IPS-18a (cell line): Measurements from ENCODE around the gene TBL3.
A peak's percentile ranks its signal among the peaks of the same experiment; 100 is the strongest.
"Not testable (repeated sequence)": the region's sequence is repeated elsewhere in the genome, so short reads cannot be mapped to it uniquely, and the experiment has no call there.

Experiments used
- H3K27ac ChIP-seq: one replicate; pipeline ENCODE4 v1.5.1; 2013; ENCODE audit warnings: low read length
- H3K27me3 ChIP-seq: one replicate; pipeline ENCODE4 v1.6.1; 2013; ENCODE audit warnings: mild to moderate bottlenecking, low read length; ENCODE audit not compliant: control insufficient read depth, insufficient read depth
- H3K36me3 ChIP-seq: one replicate; pipeline ENCODE4 v1.6.1; 2013; ENCODE audit warnings: low read depth, low read length; ENCODE audit not compliant: control insufficient read depth
- H3K4me1 ChIP-seq: one replicate; pipeline ENCODE4 v1.6.1; 2013; ENCODE audit warnings: low read depth, low read length; ENCODE audit not compliant: control insufficient read depth
- H3K4me3 ChIP-seq: one replicate; pipeline ENCODE4 v1.5.1; 2013; ENCODE audit warnings: low read length
- H3K9ac ChIP-seq: one replicate; pipeline ENCODE4 v1.6.1; 2013; ENCODE audit warnings: mild to moderate bottlenecking, low read length, moderate library complexity
- H3K9me3 ChIP-seq: one replicate; pipeline ENCODE4 v1.6.1; 2013; ENCODE audit warnings: low read depth, low read length; ENCODE audit not compliant: control insufficient read depth

TBL3 gene

GRCh38 chr16:1945559-1946391, 26.1 kb upstream of the TBL3 start:
- Histone ChIP-seq H3K36me3 (peaks cover 2% of the 10 kb centered on the region), H3K4me3 (no peak overlapping the region), H3K9me3 (no peaks in the 10 kb centered on the region), H3K27me3 (no peaks in the 10 kb centered on the region), H3K4me1 (no peaks in the 10 kb centered on the region), H3K27ac (no peak overlapping the region), H3K9ac (no peak overlapping the region)

DNA sequence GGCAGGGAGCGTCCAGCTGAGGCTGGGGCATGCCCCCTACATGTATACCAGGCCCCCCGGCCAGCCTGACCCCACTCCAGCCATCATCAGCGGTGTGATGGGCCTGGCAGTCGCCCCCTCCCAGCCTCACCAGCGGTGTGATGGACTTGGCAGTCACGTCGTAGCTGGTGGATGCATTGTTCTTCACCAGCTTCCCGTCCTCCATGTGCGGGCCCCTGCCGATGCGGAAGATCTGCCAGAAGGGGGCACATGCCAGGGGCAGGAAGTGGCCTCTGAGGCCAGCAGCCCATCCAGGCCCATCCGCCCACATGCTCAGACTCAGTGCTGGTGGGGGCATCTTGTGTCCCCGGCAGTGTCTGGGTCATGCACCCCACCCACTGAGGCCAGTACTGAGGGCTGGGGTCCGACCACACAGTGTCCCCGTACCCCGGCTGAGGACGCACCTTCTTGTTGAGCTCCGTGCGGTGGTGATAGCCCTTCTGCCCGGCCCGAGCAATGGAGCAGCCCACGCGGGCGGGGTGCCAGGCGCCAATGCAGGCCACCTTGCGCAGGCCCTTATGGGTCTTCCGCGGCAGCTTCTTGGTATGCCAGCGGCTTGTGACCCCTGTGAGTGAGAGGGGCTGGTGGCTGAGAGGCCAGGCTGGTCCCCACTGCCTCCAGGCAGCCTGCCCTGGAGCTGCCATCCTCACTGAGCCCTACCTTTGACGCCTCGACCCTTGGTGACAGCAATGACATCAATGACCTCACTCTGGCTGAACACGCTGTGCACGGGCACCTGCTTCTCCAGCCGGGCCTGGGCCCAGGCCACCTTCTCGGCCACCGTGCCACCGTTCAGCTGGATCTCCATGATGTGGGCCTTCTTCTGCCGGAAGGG, 25.1 kb upstream of the TBL3 start:
- Histone ChIP-seq H3K9ac (no peak overlapping the region), H3K27me3 (no peaks in the 10 kb centered on the region), H3K9me3 (no peaks in the 10 kb centered on the region), H3K4me3 (no peak overlapping the region), H3K27ac (no peak overlapping the region), H3K4me1 (no peaks in the 10 kb centered on the region), H3K36me3 (no peaks in the 10 kb centered on the region)

- no peaks in the 10 kb centered on the region for H3K36me3 ChIP-seq
- no peaks in the 10 kb centered on the region for H3K4me1 ChIP-seq
- no peaks in the 10 kb centered on the region for H3K9me3 ChIP-seq
- H3K9ac ChIP-seq, result no peak overlapping the region
- H3K4me3 ChIP-seq, result no peak overlapping the region
- no peak overlapping the region for H3K27ac ChIP-seq
- no peaks in the 10 kb centered on the region for H3K27me3 ChIP-seq
Observed at GRCh38 chr16:1947369-1947670, 24.5 kb upstream of the TBL3 start.

DNA sequence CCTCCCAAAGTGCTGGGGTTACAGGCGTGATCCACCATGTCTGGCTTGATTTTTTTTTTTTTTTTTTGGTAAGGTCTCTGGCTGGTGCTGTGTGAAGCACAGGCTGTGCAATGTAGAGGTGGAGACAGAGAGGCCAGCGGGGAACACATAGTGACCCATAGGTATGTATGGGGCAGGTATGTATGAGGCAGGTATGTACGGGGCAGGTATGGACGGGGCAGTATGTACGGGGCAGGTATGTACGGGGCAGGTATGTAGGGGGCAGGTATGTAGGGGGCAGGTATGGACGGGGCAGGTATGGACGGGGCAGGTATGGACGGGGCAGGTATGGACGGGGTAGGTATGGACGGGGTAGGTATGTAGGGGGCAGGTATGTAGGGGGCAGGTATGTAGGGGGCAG, 22.3 kb upstream of the TBL3 start:
- no peaks in the 10 kb centered on the region for H3K9me3 ChIP-seq
- H3K4me1 ChIP-seq, result no peaks in the 10 kb centered on the region

DNA sequence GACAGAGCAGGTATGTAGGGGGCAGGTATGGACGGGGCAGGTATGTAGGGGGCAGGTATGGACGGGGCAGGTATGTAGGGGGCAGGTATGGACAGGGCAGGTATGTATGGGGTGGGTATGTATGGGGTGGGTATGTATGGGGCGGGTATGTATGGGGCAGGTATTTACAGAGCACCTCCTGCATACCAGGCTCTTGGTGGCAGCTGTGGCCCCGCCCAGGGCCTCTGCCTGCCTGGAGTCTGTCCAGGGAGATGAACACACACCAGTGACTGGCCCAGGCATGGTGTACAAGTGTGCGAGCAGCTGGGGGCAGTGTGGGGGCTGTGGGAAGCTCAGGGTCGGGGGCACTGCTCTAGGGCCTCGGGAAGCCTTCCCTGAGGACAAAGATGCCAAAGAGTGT, 21.8 kb upstream of the TBL3 start:
- Histone ChIP-seq H3K36me3 (no peaks in the 10 kb centered on the region), H3K27me3 (no peaks in the 10 kb centered on the region), H3K9me3 (no peaks in the 10 kb centered on the region), H3K27ac (no peak overlapping the region), H3K4me3 (no peak overlapping the region), H3K4me1 (no peaks in the 10 kb centered on the region), H3K9ac (no peak overlapping the region)

More for the DNA sequence above, 22.3 kb upstream of the TBL3 start:
- H3K9ac ChIP-seq, result no peak overlapping the region
- H3K27me3 ChIP-seq, result no peaks in the 10 kb centered on the region
- H3K36me3 ChIP-seq, result no peaks in the 10 kb centered on the region
- no peak overlapping the region for H3K4me3 ChIP-seq
- no peak overlapping the region for H3K27ac ChIP-seq

DNA sequence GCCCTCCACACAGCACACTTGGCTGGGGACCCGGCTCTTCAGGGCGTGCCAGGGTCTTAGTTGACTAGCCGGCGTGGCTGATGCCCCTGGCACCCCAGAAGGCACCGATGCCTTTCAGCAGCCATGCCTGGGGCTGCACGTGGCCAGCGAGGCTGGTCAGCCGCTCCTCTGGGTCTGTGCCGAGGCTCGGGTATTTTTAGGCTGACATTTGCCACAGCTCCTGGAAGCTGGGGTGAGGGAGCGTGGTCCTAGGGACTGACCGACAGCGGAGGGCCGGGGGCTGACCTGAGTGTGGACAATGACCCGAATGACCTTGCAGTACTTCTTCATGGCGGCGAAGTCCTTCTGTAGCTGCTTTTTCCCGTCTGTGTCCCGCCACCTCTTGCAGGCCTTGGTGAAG, 21.3 kb upstream of the TBL3 start:
- no peak overlapping the region for H3K9ac ChIP-seq
- H3K9me3 ChIP-seq, result no peaks in the 10 kb centered on the region
- H3K36me3 ChIP-seq, result no peaks in the 10 kb centered on the region
- H3K4me1 ChIP-seq, result no peaks in the 10 kb centered on the region
- H3K27me3 ChIP-seq, result no peaks in the 10 kb centered on the region
- no peak overlapping the region for H3K4me3 ChIP-seq
- no peak overlapping the region for H3K27ac ChIP-seq

DNA sequence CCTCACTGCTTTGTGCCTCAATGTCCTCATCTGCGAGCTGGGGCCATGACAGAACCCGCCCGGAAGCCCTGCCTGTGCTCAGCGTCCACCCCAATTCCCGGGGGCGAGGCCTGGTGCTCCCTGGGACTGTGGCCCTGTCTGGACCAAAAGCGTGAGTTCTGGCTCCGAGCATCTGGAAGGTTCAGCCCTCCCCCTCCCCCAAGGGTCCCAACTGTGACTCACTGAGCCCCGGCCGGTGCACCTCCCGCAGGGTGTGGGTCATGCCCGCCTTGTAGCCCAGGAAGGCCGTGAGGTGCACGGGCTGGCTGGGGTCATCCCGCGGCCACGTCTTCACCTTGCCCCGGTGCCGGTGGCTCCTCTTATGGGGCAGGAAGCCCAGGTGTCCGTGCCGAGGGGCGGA, 18.1 kb upstream of the TBL3 start:
- H3K9ac ChIP-seq, result no peak overlapping the region
- no peak overlapping the region for H3K27ac ChIP-seq
- H3K36me3 ChIP-seq, result no peaks in the 10 kb centered on the region
- no peaks in the 10 kb centered on the region for H3K27me3 ChIP-seq
- H3K4me3 ChIP-seq, result no peak overlapping the region
- no peaks in the 10 kb centered on the region for H3K9me3 ChIP-seq
- H3K4me1 ChIP-seq, result no peaks in the 10 kb centered on the region

DNA sequence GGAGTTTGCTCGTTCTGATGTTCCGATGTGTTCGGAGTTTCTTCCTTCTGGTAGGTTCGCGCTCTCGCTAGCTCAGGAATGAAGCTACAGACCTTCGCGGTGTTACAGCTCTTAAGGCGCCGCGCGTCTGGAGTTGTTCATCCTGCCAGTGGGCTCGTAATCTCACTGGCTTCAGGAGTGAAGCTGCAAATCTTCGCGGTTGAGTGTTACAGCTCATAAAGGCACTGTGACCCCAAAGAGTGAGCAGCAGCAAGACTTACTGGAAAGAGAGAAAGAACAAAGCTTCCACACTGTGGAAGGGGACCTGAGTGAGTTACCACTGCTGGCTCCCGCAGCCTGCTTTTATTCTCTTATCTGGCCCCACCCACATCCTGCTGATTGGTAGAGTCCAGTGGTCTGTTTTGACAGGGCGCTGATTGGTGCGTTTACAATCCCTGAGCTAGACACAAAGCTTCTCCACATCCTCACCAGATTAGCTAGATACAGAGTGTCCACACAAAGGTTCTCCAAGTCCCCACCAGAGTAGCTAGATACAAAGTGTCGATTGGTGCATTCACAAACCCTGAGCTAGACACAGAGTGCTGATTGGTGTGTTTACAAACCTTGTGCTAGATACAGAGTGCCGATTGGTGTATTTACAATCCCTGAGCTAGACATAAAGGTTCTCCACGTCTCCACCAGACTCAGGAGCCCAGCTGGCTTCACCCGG, 14.3 kb upstream of the TBL3 start:
- not testable (repeated sequence) for H3K4me3 ChIP-seq, H3K9ac ChIP-seq, H3K27me3 ChIP-seq, H3K4me1 ChIP-seq, H3K27ac ChIP-seq, H3K9me3 ChIP-seq
- peaks cover 15% of the 10 kb centered on the region for H3K36me3 ChIP-seq

DNA sequence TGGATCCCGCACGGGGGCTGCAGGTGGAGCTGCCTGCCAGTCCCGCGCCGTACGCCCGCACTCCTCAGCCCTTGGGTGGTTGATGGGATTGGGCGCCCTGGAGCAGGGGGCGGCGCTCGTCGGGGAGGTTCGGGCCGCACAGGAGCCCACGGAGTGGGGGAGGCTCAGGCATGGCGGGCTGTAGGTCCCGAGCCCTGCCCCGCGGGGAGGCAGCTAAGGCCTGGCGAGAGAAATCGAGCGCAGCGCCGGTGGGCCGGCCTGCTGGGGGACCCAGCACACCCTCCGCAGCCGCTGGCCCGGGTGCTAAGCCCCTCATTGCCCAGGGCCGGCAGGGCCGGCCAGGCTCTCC, 13.7 kb upstream of the TBL3 start:
- H3K9ac ChIP-seq, H3K4me3 ChIP-seq, H3K27ac ChIP-seq, H3K9me3 ChIP-seq, H3K27me3 ChIP-seq: not testable (repeated sequence)
- Histone ChIP-seq H3K4me1 (peaks cover 10% of the 10 kb centered on the region), H3K36me3 (peaks cover 20% of the 10 kb centered on the region)

DNA sequence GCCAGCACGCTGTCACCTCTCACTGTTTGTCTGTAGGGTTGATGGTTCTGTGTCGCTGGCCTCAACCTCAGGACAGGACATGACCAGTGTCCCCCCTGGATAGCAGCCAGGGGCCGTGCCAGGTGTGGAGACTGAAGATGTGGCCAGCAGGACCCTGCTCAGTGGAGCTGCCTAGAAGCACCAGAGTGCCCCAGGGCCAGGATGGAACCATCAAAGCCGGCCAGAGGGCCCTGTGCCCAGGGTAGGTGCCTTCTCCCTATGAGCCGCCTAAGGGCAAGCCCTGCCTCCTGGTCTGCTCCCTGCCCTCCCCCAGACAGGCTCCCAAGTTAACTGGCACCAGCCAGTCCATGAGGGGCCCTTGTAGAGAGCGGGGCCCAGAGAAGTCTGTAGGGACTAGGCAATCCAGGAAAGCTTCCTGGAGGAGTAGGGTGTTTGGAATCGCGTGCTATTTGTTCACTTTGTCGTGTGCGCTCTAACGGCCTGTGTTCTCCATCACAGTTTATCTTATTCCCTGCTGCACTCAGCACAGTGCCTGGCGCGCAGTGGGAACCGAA, 13.1 kb upstream of the TBL3 start:
- peaks cover 27% of the 10 kb centered on the region for H3K36me3 ChIP-seq
- peak overlapping the region; percentile 83 for H3K4me3 ChIP-seq
- no peaks in the 10 kb centered on the region for H3K27me3 ChIP-seq
- no peak overlapping the region for H3K9ac ChIP-seq
- H3K9me3 ChIP-seq, result no peaks in the 10 kb centered on the region
- no peak overlapping the region for H3K27ac ChIP-seq
- peaks cover 10% of the 10 kb centered on the region for H3K4me1 ChIP-seq

DNA sequence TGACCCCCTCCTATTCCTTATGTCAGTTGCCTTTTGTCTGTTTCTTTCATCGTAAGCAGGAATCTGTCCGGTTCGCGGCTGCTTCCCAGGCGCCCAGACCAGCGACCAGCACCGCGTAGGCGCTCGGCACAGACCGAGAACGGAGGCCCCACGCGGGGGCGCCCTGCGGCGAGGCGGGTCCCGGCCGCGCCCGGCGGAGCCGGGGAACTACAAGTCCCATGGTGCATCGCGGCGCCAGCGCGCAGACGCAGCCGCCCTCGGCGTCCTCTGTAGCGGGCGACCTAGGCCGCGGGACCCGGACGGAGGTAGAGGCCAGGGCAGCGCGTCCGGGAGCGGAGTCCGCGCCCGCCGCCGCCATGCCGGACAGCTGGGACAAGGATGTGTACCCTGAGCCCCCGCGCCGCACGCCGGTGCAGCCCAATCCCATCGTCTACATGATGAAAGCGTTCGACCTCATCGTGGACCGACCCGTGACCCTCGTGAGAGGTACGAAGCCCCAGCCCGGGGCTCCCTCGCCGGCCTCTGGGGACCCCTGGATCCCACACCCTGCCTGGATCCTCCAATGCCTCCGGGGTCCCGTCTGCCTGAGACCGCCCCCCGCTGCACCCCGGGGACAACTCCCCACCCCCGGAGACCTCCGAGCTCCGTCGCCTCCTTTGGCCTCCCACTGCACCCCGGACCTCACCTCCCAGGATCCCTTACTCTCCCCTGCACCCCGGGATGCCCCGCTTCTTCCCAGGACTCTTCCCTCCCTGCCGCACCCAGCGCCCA, 12.4 kb upstream of the TBL3 start, which contains the start of gene NDUFB10:
Gene NDUFB10, plus strand, starts transcription at position 270 of the 771 bp plus-strand sequence. Its CDS starts 87 bp downstream, at position 357.
- Histone ChIP-seq H3K4me3 (peak within 1 kb of the TSS; percentile 83), H3K9me3 (no peaks in the 10 kb centered on the region), H3K9ac (peak within 1 kb of the TSS; percentile 88), H3K36me3 (peaks cover 30% of the 10 kb centered on the region), H3K27ac (no peak within 1 kb of the TSS), H3K4me1 (peaks cover 10% of the 10 kb centered on the region), H3K27me3 (no peaks in the 10 kb centered on the region)
